ENCODE data around the gene ROPN1B. TPM values are rescaled to one million over a fixed set of nuclear protein-coding genes. Genes with fewer than 3 reads are reported as not detected.

Gene ROPN1B
- 0.66 TPM for total RNA-seq

GRCh38 chr3:125968701-125969592, at the start of gene ROPN1B:
Gene ROPN1B, plus strand, starts transcription at chr3:125969178. Its CDS starts 2,877 bp downstream, at chr3:125972055.

Other genes starting within 250 kb of the ROPN1B start
- 69.8 TPM for gene SLC41A3, start 114.9 kb downstream of the ROPN1B start, total RNA-seq
- 2.5 TPM for gene ALDH1L1, start 211.4 kb downstream of the ROPN1B start, total RNA-seq

All from camera-type eye (tissue), 1 donor.